ENCODE measurements around the gene LRRN2.

The LRRN2 gene

GRCh38 chr1:204723131-204723787 is 37.7 kb upstream of the LRRN2 start:
- no peak for DNase-seq (ENCODE audit: extremely low read depth, low read depth)

GRCh38 chr1:204721373-204722055 is 36.0 kb upstream of the LRRN2 start:
- no peak for DNase-seq (ENCODE audit: extremely low read depth, low read depth)
- H3K4me3 ChIP-seq (replicated peaks; ENCODE audit: low read depth, low read length): no peak overlapping the region
- TF ChIP-seq CTCF (IDR thresholded peaks at IDR 0.05; ENCODE audit: low read depth, low read length, missing control alignments): no peak

More at GRCh38 chr1:204723131-204723787, 37.7 kb upstream of the LRRN2 start:
- H3K4me3 ChIP-seq (replicated peaks; ENCODE audit: low read depth, low read length): no peak overlapping the region
- no peak for TF ChIP-seq CTCF (IDR thresholded peaks at IDR 0.05; ENCODE audit: low read depth, low read length, missing control alignments)

GRCh38 chr1:204716660-204717059 is 31.1 kb upstream of the LRRN2 start:
- DNase-seq (ENCODE audit: extremely low read depth, low read depth): no peak
- no peak for TF ChIP-seq CTCF (IDR thresholded peaks at IDR 0.05; ENCODE audit: low read depth, low read length, missing control alignments)
- H3K4me3 ChIP-seq (replicated peaks; ENCODE audit: low read depth, low read length): no peak overlapping the region

- no peak for DNase-seq (ENCODE audit: extremely low read depth, low read depth)
- no peak for TF ChIP-seq CTCF (IDR thresholded peaks at IDR 0.05; ENCODE audit: low read depth, low read length, missing control alignments)
- H3K4me3 ChIP-seq (replicated peaks; ENCODE audit: low read depth, low read length): no peak overlapping the region
Observed at GRCh38 chr1:204714861-204715511, 29.4 kb upstream of the LRRN2 start.

- no peak overlapping the region for H3K4me3 ChIP-seq (replicated peaks; ENCODE audit: low read depth, low read length)
- no peak for TF ChIP-seq CTCF (IDR thresholded peaks at IDR 0.05; ENCODE audit: low read depth, low read length, missing control alignments)
- no peak for DNase-seq (ENCODE audit: extremely low read depth, low read depth)
Observed at GRCh38 chr1:204714194-204714860, 28.8 kb upstream of the LRRN2 start.

GRCh38 chr1:204713541-204713940 is 28.0 kb upstream of the LRRN2 start:
- no peak for TF ChIP-seq CTCF (IDR thresholded peaks at IDR 0.05; ENCODE audit: low read depth, low read length, missing control alignments)
- no peak overlapping the region for H3K4me3 ChIP-seq (replicated peaks; ENCODE audit: low read depth, low read length)

More at GRCh38 chr1:204713541-204713940, 28.0 kb upstream of the LRRN2 start:
- DNase-seq (ENCODE audit: extremely low read depth, low read depth): no peak
